ENCODE results near the gene DNAJC11.
"Not testable (repeated sequence)": the region's sequence is repeated elsewhere in the genome, so short reads cannot be mapped to it uniquely, and the experiment has no call there.

The DNAJC11 gene

GRCh38 chr1:6694121-6694713 lies 7.4 kb downstream of the DNAJC11 start:
- no peak for DNase-seq (ENCODE audit: low read depth)

GRCh38 chr1:6692956-6693355 lies 8.7 kb downstream of the DNAJC11 start:
- no peak for DNase-seq (ENCODE audit: low read depth)

GRCh38 chr1:6691507-6691906 lies 10.1 kb downstream of the DNAJC11 start:
- no peak for DNase-seq (ENCODE audit: low read depth)

GRCh38 chr1:6690186-6690585 lies 11.4 kb downstream of the DNAJC11 start:
- no peak for DNase-seq (ENCODE audit: low read depth)

GRCh38 chr1:6688757-6689156 lies 12.9 kb downstream of the DNAJC11 start:
- peak; percentile 79 for DNase-seq (ENCODE audit: low read depth)

GRCh38 chr1:6688001-6688400 lies 13.6 kb downstream of the DNAJC11 start:
- peak; percentile 69 for DNase-seq (ENCODE audit: low read depth)

- DNase-seq (ENCODE audit: low read depth), result peak; percentile 15
Measured at GRCh38 chr1:6686294-6686693, 15.3 kb downstream of the DNAJC11 start.

- no peak for DNase-seq (ENCODE audit: low read depth)
Measured at GRCh38 chr1:6685381-6685780, 16.2 kb downstream of the DNAJC11 start.

- no peak for DNase-seq (ENCODE audit: low read depth)
Measured at GRCh38 chr1:6683434-6683833, 18.2 kb downstream of the DNAJC11 start.

- DNase-seq (ENCODE audit: low read depth), result peak; percentile 11
Measured at GRCh38 chr1:6675941-6676340, 25.7 kb downstream of the DNAJC11 start.

- DNase-seq (ENCODE audit: low read depth), result no peak
Measured at GRCh38 chr1:6674771-6675170, 26.8 kb downstream of the DNAJC11 start.

GRCh38 chr1:6673816-6674398 lies 27.7 kb downstream of the DNAJC11 start:
- no peak for DNase-seq (ENCODE audit: low read depth)

GRCh38 chr1:6672558-6672957 lies 29.1 kb downstream of the DNAJC11 start:
- DNase-seq (ENCODE audit: low read depth), result no peak

GRCh38 chr1:6668503-6668902 lies 33.1 kb downstream of the DNAJC11 start:
- DNase-seq (ENCODE audit: low read depth), result no peak

- DNase-seq (ENCODE audit: low read depth), result peak; percentile 15
Measured at GRCh38 chr1:6667139-6667538, 34.5 kb downstream of the DNAJC11 start.

- no peak for DNase-seq (ENCODE audit: low read depth)
Measured at GRCh38 chr1:6666696-6667095, 34.9 kb downstream of the DNAJC11 start.

GRCh38 chr1:6662468-6662867 lies 39.1 kb downstream of the DNAJC11 start:
- DNase-seq (ENCODE audit: low read depth), result not testable (repeated sequence)

- DNase-seq (ENCODE audit: low read depth), result no peak
Measured at GRCh38 chr1:6660415-6661049, 41.1 kb downstream of the DNAJC11 start.

- DNase-seq (ENCODE audit: low read depth), result no peak
Measured at GRCh38 chr1:6658359-6659060, 43.1 kb downstream of the DNAJC11 start.

GRCh38 chr1:6657138-6657537 lies 44.5 kb downstream of the DNAJC11 start:
- no peak for DNase-seq (ENCODE audit: low read depth)

GRCh38 chr1:6653436-6654290 lies 48.0 kb downstream of the DNAJC11 start:
- no peak for DNase-seq (ENCODE audit: low read depth)

GRCh38 chr1:6652986-6653385 lies 48.6 kb downstream of the DNAJC11 start:
- no peak for DNase-seq (ENCODE audit: low read depth)
